ENCODE measurements around the gene ANKRD16.
"Not testable (repeated sequence)": the region's sequence is repeated elsewhere in the genome, so short reads cannot be mapped to it uniquely, and the experiment has no call there.

DNA sequence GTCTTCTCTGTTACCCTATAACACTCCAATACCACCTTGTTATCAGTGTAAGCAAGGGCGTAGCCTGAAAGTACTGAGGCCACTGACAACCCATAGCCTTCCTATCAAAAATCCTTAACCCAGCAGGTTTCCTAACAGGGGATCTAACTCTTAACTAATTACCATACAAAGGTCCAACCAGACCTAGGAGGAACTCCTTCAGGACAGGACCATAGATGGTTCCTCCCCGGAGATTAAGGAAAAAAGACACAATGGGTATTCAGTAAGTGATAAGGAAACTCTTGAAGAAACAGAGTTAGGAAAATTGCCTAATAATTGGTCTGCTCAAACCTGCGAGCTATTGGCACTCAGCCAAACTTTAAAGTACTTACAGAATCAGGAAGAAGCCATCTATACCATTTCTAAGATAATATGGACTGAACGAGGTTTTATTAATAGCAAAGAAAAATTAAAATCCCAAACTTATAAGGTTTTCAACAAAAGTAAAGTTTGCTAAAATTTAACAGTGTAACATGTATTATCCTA lies 22.5 kb downstream of the ANKRD16 start:
- not testable (repeated sequence) for TF ChIP-seq ZNF121 (CRISPR knock-in tag; IDR thresholded peaks at IDR 0.05); CTCF (IDR thresholded peaks at IDR 0.05); ZNF138 (CRISPR knock-in tag; conservative IDR thresholded peaks at IDR 0.05); ELF4 (CRISPR knock-in tag; IDR thresholded peaks at IDR 0.05; ENCODE audit: low read depth); ESRRA (CRISPR knock-in tag; IDR thresholded peaks at IDR 0.05; ENCODE audit: borderline replicate concordance)
- TF ChIP-seq, protein P1, sequence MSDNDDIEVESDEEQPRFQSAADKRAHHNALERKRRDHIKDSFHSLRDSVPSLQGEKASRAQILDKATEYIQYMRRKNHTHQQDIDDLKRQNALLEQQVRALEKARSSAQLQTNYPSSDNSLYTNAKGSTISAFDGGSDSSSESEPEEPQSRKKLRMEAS (CRISPR knock-in tag; IDR thresholded peaks at IDR 0.05) = not testable (repeated sequence)
- TF ChIP-seq, protein P2, sequence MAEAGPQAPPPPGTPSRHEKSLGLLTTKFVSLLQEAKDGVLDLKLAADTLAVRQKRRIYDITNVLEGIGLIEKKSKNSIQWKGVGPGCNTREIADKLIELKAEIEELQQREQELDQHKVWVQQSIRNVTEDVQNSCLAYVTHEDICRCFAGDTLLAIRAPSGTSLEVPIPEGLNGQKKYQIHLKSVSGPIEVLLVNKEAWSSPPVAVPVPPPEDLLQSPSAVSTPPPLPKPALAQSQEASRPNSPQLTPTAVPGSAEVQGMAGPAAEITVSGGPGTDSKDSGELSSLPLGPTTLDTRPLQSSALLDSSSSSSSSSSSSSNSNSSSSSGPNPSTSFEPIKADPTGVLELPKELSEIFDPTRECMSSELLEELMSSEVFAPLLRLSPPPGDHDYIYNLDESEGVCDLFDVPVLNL (CRISPR knock-in tag; IDR thresholded peaks at IDR 0.05; ENCODE audit: borderline replicate concordance, low read depth) = not testable (repeated sequence)
- TF ChIP-seq, protein P3, sequence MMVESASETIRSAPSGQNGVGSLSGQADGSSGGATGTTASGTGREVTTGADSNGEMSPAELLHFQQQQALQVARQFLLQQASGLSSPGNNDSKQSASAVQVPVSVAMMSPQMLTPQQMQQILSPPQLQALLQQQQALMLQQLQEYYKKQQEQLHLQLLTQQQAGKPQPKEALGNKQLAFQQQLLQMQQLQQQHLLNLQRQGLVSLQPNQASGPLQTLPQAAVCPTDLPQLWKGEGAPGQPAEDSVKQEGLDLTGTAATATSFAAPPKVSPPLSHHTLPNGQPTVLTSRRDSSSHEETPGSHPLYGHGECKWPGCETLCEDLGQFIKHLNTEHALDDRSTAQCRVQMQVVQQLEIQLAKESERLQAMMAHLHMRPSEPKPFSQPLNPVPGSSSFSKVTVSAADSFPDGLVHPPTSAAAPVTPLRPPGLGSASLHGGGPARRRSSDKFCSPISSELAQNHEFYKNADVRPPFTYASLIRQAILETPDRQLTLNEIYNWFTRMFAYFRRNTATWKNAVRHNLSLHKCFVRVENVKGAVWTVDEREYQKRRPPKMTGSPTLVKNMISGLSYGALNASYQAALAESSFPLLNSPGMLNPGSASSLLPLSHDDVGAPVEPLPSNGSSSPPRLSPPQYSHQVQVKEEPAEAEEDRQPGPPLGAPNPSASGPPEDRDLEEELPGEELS (CRISPR knock-in tag; IDR thresholded peaks at IDR 0.05) = not testable (repeated sequence)
- TF ChIP-seq, protein P4, sequence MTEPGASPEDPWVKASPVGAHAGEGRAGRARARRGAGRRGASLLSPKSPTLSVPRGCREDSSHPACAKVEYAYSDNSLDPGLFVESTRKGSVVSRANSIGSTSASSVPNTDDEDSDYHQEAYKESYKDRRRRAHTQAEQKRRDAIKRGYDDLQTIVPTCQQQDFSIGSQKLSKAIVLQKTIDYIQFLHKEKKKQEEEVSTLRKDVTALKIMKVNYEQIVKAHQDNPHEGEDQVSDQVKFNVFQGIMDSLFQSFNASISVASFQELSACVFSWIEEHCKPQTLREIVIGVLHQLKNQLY (CRISPR knock-in tag; IDR thresholded peaks at IDR 0.05) = not testable (repeated sequence)

Measured in WTC11 (cell line).